Heart right ventricle (tissue), 16 donors: ENCODE measurements around the gene WAC. TPM values are rescaled to one million over a fixed set of nuclear protein-coding genes. Genes with fewer than 3 reads are reported as not detected.
A peak's percentile ranks its signal among the peaks of the same experiment; 100 is the strongest.
"Not testable (repeated sequence)": the region's sequence is repeated elsewhere in the genome, so short reads cannot be mapped to it uniquely, and the experiment has no call there.

Experiments
- ATAC-seq, 8 donors: fragments of 200-7000 bp; cut with Tn5 transposase; one replicate each; pipeline ENCODE4 v1.9.1; 2020; ENCODE audit warnings: mild to moderate bottlenecking in 8 of 8, moderate library complexity in 8 of 8, moderate number of reproducible peaks in 1 of 8
- DNase-seq, 2 donors: peaks; one replicate each; pipeline ENCODE4 v3.0.0-alpha.2; 2020
- H3K27ac ChIP-seq, 10 donors: fragments of 200-600 bp; sonication (generic) in 2 of 10; one replicate each; pipeline versions ENCODE4 v1.5.0 to v1.8.0; 2020 to 2022; ENCODE audit warnings: mild to moderate bottlenecking in 3 of 10
- H3K27me3 ChIP-seq, 7 donors: fragments of 200-600 bp; one replicate each; pipeline ENCODE4 v1.8.0; 2021 to 2022; ENCODE audit warnings: mild to moderate bottlenecking in 2 of 7
- H3K36me3 ChIP-seq, 9 donors: fragments of 200-600 bp; sonication (generic) in 1 of 9; one replicate each; pipeline versions ENCODE4 v1.5.0 to v1.8.0; 2020 to 2022; ENCODE audit warnings: mild to moderate bottlenecking in 2 of 9
- H3K4me1 ChIP-seq, 9 donors: fragments of 200-600 bp; sonication (generic) in 1 of 9; one replicate each; pipeline versions ENCODE4 v1.5.0 to v1.8.0; 2020 to 2022; ENCODE audit warnings: mild to moderate bottlenecking in 4 of 9
- H3K4me3 ChIP-seq, 10 donors: fragments of 200-600 bp; sonication (generic) in 2 of 10; one replicate each; pipeline versions ENCODE4 v1.5.0 to v1.8.0; 2020 to 2022; ENCODE audit warnings: mild to moderate bottlenecking in 7 of 10, moderate library complexity in 2 of 10
- H3K9me3 ChIP-seq, 11 donors: fragments of 200-600 bp in 10 of 11; sonication (generic) in 2 of 11; one replicate each; pipeline versions ENCODE4 v1.5.0 to v1.8.0; 2013 to 2022; ENCODE audit warnings: mild to moderate bottlenecking in 2 of 11, control low read depth in 1 of 11, moderate library complexity in 1 of 11
- WGBS, 2 donors: extraction: QIAGEN DNeasy Blood & Tissue Kit; methylation state at CpG; one replicate each; pipeline ENCODE4 v1.1.7; 2013; ENCODE audit warnings: inconsistent platforms in 1 of 2; 5-methylcytosine and 5-hydroxymethylcytosine counted together
- intact Hi-C, 10 donors: fragments of 100-400 bp; cut with DNase I; formaldehyde crosslinking; loops; one replicate each; pipeline versions ENCODE4 v1.11.1 to v1.14.2; 2022
- polyA plus RNA-seq, 2 donors: library from polyadenylated mRNA; stranded (reverse); fragments of 200-250 nt; gene quantifications; one replicate each; pipeline ENCODE4 v1.2.3, GENCODE V29; 2013
- total RNA-seq, 10 donors: library from RNA; stranded (reverse); fragmentation: NEBNext Ultra II Directional in 3 of 10; extraction: Animal tissue kit (Norgen Biotek cat#: 25700) in 3 of 10; gene quantifications; one replicate each; pipeline versions ENCODE4 v1.2.1 to v1.2.4, GENCODE V29; 2021 to 2023
- TF ChIP-seq, protein P1 (sequence below), 9 donors: fragments of 200-600 bp; sonication (generic) in 2 of 9; IDR thresholded peaks; one replicate each; pipeline versions ENCODE4 v1.5.0 to v1.8.0; 2021 to 2022; ENCODE audit warnings: antibody characterized with exemption in 9 of 9, mild to moderate bottlenecking in 5 of 9, moderate library complexity in 1 of 9
- donor health status: Arrhythmogenic right ventricular cardiomyopathy.
- donor health status: ischemic (EF 13 %, LVEDD 7.1; RV severe dilation, severe dysfunction).
- donor health status: healthy with polysubstance abuse.
- donor health status: DM: no; HTN: yes; CAD: no.
- donor health status: DM: no; HTN: no; CAD: no.
- donor health status: ischemic (EF 25% LVEDD 6.9; RV normal size, moderate dysfunction).
- donor health status: ischemic (EF 25% LVEDD 5.7; RV mildly dilated, moderate dysfunction).
- donor health status: healthy.
- donor health status: DM: yes; HTN: yes; CAD: no.
- donor health status: Ischemic cardiomyopathy.
- donor health status: ischemic (EF 35%, LVEDD 5.7; RV mildly dilated, moderate dysfunction).
- donor health status: nonischemic (EF 11% LVEDD 7.7; RV severe dilation, severe dysfunction).
- donor health status: DM: yes; HTN: yes; CAD: no.
- donor health status: PGD.
- donor health status: ischemic (EF 29% LVEDD 5.4; RV normal size, mild dysfunction).
- donor health status: nonischemic (EF 23%, LVEDD 6.1; RV moderate dilation, normal function).

Gene WAC
- total and polyA plus RNA-seq, 12 donors = 17.4 to 134 (median 93.9) TPM

GRCh38 chr10:28570598-28570997 is 37.7 kb downstream of the WAC start:
- DNase-seq (no peak), ATAC-seq (no peak)

DNA sequence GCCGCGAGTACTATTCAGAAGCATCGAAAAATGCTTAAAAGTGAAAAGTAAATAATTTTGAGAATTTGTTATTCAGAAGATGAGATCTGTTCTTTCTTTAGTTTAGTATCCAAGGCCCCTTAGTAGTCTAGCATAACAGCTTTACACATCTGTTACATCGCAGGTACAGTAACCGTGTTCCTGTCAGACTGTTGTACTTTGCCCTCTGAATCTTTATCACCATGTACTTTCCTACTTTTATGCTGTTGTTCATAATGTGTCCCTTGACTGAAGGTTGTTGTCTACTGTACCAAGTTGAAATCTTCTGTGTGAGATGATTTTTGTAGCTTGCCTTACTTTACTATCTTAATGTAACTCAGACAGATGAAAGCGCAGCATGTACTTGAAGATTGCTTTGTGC is 38.3 kb downstream of the WAC start:
- TF ChIP-seq, protein P1, sequence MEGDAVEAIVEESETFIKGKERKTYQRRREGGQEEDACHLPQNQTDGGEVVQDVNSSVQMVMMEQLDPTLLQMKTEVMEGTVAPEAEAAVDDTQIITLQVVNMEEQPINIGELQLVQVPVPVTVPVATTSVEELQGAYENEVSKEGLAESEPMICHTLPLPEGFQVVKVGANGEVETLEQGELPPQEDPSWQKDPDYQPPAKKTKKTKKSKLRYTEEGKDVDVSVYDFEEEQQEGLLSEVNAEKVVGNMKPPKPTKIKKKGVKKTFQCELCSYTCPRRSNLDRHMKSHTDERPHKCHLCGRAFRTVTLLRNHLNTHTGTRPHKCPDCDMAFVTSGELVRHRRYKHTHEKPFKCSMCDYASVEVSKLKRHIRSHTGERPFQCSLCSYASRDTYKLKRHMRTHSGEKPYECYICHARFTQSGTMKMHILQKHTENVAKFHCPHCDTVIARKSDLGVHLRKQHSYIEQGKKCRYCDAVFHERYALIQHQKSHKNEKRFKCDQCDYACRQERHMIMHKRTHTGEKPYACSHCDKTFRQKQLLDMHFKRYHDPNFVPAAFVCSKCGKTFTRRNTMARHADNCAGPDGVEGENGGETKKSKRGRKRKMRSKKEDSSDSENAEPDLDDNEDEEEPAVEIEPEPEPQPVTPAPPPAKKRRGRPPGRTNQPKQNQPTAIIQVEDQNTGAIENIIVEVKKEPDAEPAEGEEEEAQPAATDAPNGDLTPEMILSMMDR (IDR thresholded peaks at IDR 0.05) = no peak
- WGBS, 2 donors = 85 to 94% methylated on average over 6 of the region's 6 CpGs
- H3K9me3 ChIP-seq = no peaks in the 10 kb centered on the region
- H3K27me3 ChIP-seq = no peaks in the 10 kb centered on the region
- ATAC-seq = no peak
- no peak overlapping the region for H3K4me3 ChIP-seq
- peaks cover 10 to 100% (median 90%) of the 10 kb centered on the region in 9 donors for H3K4me1 ChIP-seq
- no peak for DNase-seq
- H3K27ac ChIP-seq = no peak overlapping the region
- intact Hi-C loops = no loop called here
- peaks cover 0 to 53% (median 0%) of the 10 kb centered on the region in 9 donors for H3K36me3 ChIP-seq

More at GRCh38 chr10:28570598-28570997, 37.7 kb downstream of the WAC start:
- H3K4me1 ChIP-seq = peaks cover 7 to 100% (median 90%) of the 10 kb centered on the region in 9 donors
- no peak overlapping the region for H3K27ac ChIP-seq
- H3K9me3 ChIP-seq = no peaks in the 10 kb centered on the region
- peaks cover 0 to 57% (median 0%) of the 10 kb centered on the region in 9 donors for H3K36me3 ChIP-seq
- H3K4me3 ChIP-seq = no peak overlapping the region
- no peaks in the 10 kb centered on the region for H3K27me3 ChIP-seq
- TF ChIP-seq, protein P1 (IDR thresholded peaks at IDR 0.05) = no peak
- WGBS, 2 donors = 36 to 65% methylated on average over 1 of the region's 1 CpG
- intact Hi-C loops = no loop called here

DNA sequence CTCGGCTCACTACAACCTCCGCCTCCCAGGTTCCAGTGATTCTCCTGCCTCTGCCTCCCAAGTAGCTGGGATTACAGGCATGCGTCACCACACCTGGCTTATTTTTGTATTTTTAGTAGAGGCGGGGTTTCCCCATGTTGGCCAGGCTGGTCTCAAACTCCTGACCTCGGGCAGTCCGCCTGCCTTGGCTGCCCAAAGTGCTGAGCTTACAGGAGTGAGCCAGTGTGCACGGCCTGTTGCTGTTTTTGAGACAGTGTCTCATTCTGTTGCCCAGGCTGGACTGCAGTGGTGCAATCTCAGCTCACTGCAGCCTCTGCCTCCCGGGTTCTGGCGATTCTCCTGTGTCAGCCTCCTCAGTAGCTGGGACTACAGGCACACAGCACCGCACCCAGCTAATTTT is 41.3 kb downstream of the WAC start:
- H3K27ac ChIP-seq, DNase-seq, intact Hi-C loops, H3K27me3 ChIP-seq, H3K9me3 ChIP-seq, H3K4me3 ChIP-seq: not testable (repeated sequence)
- Histone ChIP-seq H3K4me1 (peaks cover 6 to 100% (median 90%) of the 10 kb centered on the region in 9 donors), H3K36me3 (peaks cover 0 to 45% (median 0%) of the 10 kb centered on the region in 9 donors)
- WGBS, 2 donors = 93 to 95% methylated on average over 10 of the region's 10 CpGs
- ATAC-seq = peak in 1 of 8 donors; percentile 35

DNA sequence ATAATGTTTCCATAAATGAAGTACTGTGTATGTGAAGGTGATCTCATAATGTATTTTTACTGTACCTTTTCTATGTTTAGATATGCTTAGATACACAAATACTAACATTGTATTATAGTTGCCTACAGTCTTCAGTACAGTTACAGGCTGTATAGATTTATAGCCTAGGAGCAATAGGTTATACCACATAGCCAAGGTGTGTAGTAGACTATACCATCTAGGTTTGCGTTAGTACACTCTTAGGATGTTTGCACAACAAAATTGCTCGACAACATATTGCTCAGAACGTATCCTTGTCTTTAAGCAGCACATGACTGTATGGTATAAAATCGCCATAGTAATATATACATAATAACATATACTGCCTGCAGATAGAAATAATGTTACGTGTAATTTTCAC is 42.9 kb downstream of the WAC start:
- H3K9me3 ChIP-seq = no peaks in the 10 kb centered on the region
- WGBS, 2 donors = 52 to 72% methylated on average over 5 of the region's 5 CpGs
- intact Hi-C loops = no loop called here
- DNase-seq (no peak), ATAC-seq (peak in 1 of 8 donors; percentile 24)
- peaks cover 6 to 100% (median 90%) of the 10 kb centered on the region in 9 donors for H3K4me1 ChIP-seq
- H3K27ac ChIP-seq = no peak overlapping the region
- H3K36me3 ChIP-seq = peaks cover 0 to 56% (median 0%) of the 10 kb centered on the region in 9 donors
- no peak overlapping the region for H3K4me3 ChIP-seq
- TF ChIP-seq, protein P1 (IDR thresholded peaks at IDR 0.05) = no peak
- no peaks in the 10 kb centered on the region for H3K27me3 ChIP-seq

- intact Hi-C loops = no loop called here
- TF ChIP-seq, protein P1 (IDR thresholded peaks at IDR 0.05) = no peak
- ATAC-seq (peak in 5 of 8 donors; percentile 28 to 40 (median 34)), DNase-seq (no peak)
- 54 to 60% methylated on average over 4 of the region's 4 CpGs for WGBS, 2 donors
- H3K27me3 ChIP-seq = no peaks in the 10 kb centered on the region
- H3K9me3 ChIP-seq = no peaks in the 10 kb centered on the region
- peaks cover 0 to 55% (median 0%) of the 10 kb centered on the region in 9 donors for H3K36me3 ChIP-seq
- H3K27ac ChIP-seq = no peak overlapping the region
- no peak overlapping the region for H3K4me3 ChIP-seq
- H3K4me1 ChIP-seq = peaks cover 6 to 100% (median 96%) of the 10 kb centered on the region in 9 donors
These were observed 44.6 kb downstream of the WAC start for GRCh38 chr10:28577506-28577905.
